ENCODE measurements around the gene RGS16. TPM values are rescaled to one million over a fixed set of nuclear protein-coding genes. Genes with fewer than 3 reads are reported as not detected.

Gene RGS16
- total and polyA plus RNA-seq, 2 donors (not counting 3 experiments of a cell fraction or from before 2014, with no cell fraction given), result not detected

GRCh38 chr1:182555493-182555892 lies 48.7 kb downstream of the RGS16 start:
- no peak overlapping the region for H2AFZ ChIP-seq (ENCODE audit: low read depth, low read length)
- no peak overlapping the region for H3K9ac ChIP-seq (replicated peaks; ENCODE audit: extremely low read depth, insufficient read depth, low read length)
- H3K36me3 ChIP-seq (ENCODE audit: control insufficient read depth in 2 of 2, extremely low read depth in 1 of 2, insufficient read depth in 2 of 2, low read length in 2 of 2), result no peaks in the 10 kb centered on the region
- dilution Hi-C loops (cut with MboI; ENCODE audit: extremely low pct_ligation_motif_present, low sequenced_read_pairs), result no loop called here
- CTCF ChIA-PET, result interaction anchor here (1.5 kb wide), 1 partner anchor 40 kb away, joined by 4 read pairs; no protein-coding TSS in a partner anchor
- no peaks in the 10 kb centered on the region for H3K27me3 ChIP-seq (ENCODE audit: control insufficient read depth in 2 of 2, insufficient read depth in 2 of 2, low read length in 2 of 2)
- H3K4me3 ChIP-seq (replicated peaks in 1 of 3; ENCODE audit: insufficient read depth in 1 of 3, low read depth in 1 of 3, low read length in 3 of 3), result no peak overlapping the region
- FAIRE-seq (no peak), DNase-seq (ENCODE audit: low read depth, low spot score) (no peak)
- no peaks in the 10 kb centered on the region for H3K4me1 ChIP-seq (ENCODE audit: control insufficient read depth, extremely low read depth, insufficient read depth, low read length)
- TF ChIP-seq POLR2AphosphoS5 (IDR thresholded peaks at IDR 0.05; ENCODE audit: insufficient read depth, low read depth, low read length) (no peak), GATA2 (IDR thresholded peaks at IDR 0.05; ENCODE audit: insufficient read depth, insufficient read length, low read depth, low read length) (no peak)
- no peak overlapping the region for H3K27ac ChIP-seq (ENCODE audit: insufficient read depth, low read depth, low read length)
- POLR2A ChIA-PET, result no interaction called here
- intact Hi-C loops (cut with micrococcal nuclease), result no loop called here
- no peaks in the 10 kb centered on the region for H3K9me1 ChIP-seq (replicated peaks; ENCODE audit: control insufficient read depth, extremely low read depth, insufficient read depth, low read length)
- no TSS peak for BruUV-seq (replicated peaks)
- H3K79me2 ChIP-seq (ENCODE audit: control insufficient read depth, insufficient read depth, low read length), result no peaks in the 10 kb centered on the region
- no peak overlapping the region for H3K4me2 ChIP-seq (ENCODE audit: insufficient read depth, low read length)
- no peaks in the 10 kb centered on the region for H3K9me3 ChIP-seq (replicated peaks; ENCODE audit: control insufficient read depth, insufficient read depth, low read length)
- no peaks in the 10 kb centered on the region for H4K20me1 ChIP-seq (replicated peaks; ENCODE audit: control insufficient read depth, extremely low read depth, insufficient read depth, low read length)

- no peak for TF ChIP-seq GATA2 (IDR thresholded peaks at IDR 0.05; ENCODE audit: insufficient read depth, insufficient read length, low read depth, low read length)
- TF ChIP-seq POLR2A (IDR thresholded peaks at IDR 0.05; ENCODE audit: low read depth, low read length), result no peak
- TF ChIP-seq POLR2AphosphoS5 (IDR thresholded peaks at IDR 0.05; ENCODE audit: insufficient read depth, low read depth, low read length), result no peak
- no peak for TF ChIP-seq FOS (IDR thresholded peaks at IDR 0.05; ENCODE audit: borderline replicate concordance, insufficient read depth, low read length)
- no peaks in the 10 kb centered on the region for H3K9me3 ChIP-seq (replicated peaks; ENCODE audit: control insufficient read depth, insufficient read depth, low read length)
- H3K4me3 ChIP-seq (replicated peaks in 1 of 3; ENCODE audit: insufficient read depth in 1 of 3, low read depth in 1 of 3, low read length in 3 of 3), result no peak overlapping the region
- H3K9ac ChIP-seq (replicated peaks; ENCODE audit: extremely low read depth, insufficient read depth, low read length), result no peak overlapping the region
- DNase-seq (ENCODE audit: low read depth, low spot score) (no peak), FAIRE-seq (no peak)
- H3K4me2 ChIP-seq (ENCODE audit: insufficient read depth, low read length), result no peak overlapping the region
- H2AFZ ChIP-seq (ENCODE audit: low read depth, low read length), result no peak overlapping the region
- H3K27me3 ChIP-seq (ENCODE audit: control insufficient read depth in 2 of 2, insufficient read depth in 2 of 2, low read length in 2 of 2), result no peaks in the 10 kb centered on the region
- no TSS peak for BruUV-seq (replicated peaks)
- CTCF ChIA-PET, result no interaction called here
- no peaks in the 10 kb centered on the region for H4K20me1 ChIP-seq (replicated peaks; ENCODE audit: control insufficient read depth, extremely low read depth, insufficient read depth, low read length)
- no peaks in the 10 kb centered on the region for H3K36me3 ChIP-seq (ENCODE audit: control insufficient read depth in 2 of 2, extremely low read depth in 1 of 2, insufficient read depth in 2 of 2, low read length in 2 of 2)
- H3K9me1 ChIP-seq (replicated peaks; ENCODE audit: control insufficient read depth, extremely low read depth, insufficient read depth, low read length), result no peaks in the 10 kb centered on the region
- intact Hi-C loops (cut with micrococcal nuclease) (no loop called here), dilution Hi-C loops (cut with MboI; ENCODE audit: extremely low pct_ligation_motif_present, low sequenced_read_pairs) (no loop called here)
- H3K79me2 ChIP-seq (ENCODE audit: control insufficient read depth, insufficient read depth, low read length), result no peaks in the 10 kb centered on the region
- no peaks in the 10 kb centered on the region for H3K4me1 ChIP-seq (ENCODE audit: control insufficient read depth, extremely low read depth, insufficient read depth, low read length)
- no peak overlapping the region for H3K27ac ChIP-seq (ENCODE audit: insufficient read depth, low read depth, low read length)
- POLR2A ChIA-PET, result no interaction called here
These were observed 51.7 kb downstream of the RGS16 start for GRCh38 chr1:182552527-182552926.
